ENCODE data around the gene TUBB4A. TPM values are rescaled to one million over a fixed set of nuclear protein-coding genes. Genes with fewer than 3 reads are reported as not detected.

Gene TUBB4A
- total and polyA plus RNA-seq, 4 donors = 0.05 to 2.1 (median 0.18) TPM

- H3K27ac ChIP-seq (ENCODE audit: low read depth in 1 of 2, low read length in 1 of 2) = no peak overlapping the region
- H3K9me3 ChIP-seq (ENCODE audit: control insufficient read depth in 4 of 4, insufficient read depth in 3 of 4, low read length in 3 of 4) = peaks cover 0 to 14% (median 1%) of the 10 kb centered on the region in 4 donors
- TF ChIP-seq CTCF (IDR thresholded peaks at IDR 0.05; ENCODE audit: control extremely low read depth, extremely low read depth) = no peak
- H3K4me3 ChIP-seq = no peak overlapping the region
- no peaks in the 10 kb centered on the region for H3K27me3 ChIP-seq (ENCODE audit: control insufficient read depth in 3 of 3, insufficient read depth in 3 of 3, low read length in 2 of 3)
- no peaks in the 10 kb centered on the region for H3K4me1 ChIP-seq (ENCODE audit: control insufficient read depth in 5 of 5, insufficient read depth in 5 of 5, low read length in 5 of 5)
- WGBS, 2 donors = 58 to 71% methylated on average over 2 of the region's 2 CpGs
- ATAC-seq (ENCODE audit: insufficient read depth, low FRiP score) (no peak), DNase-seq (no peak)
- no peak overlapping the region for H3K9ac ChIP-seq (ENCODE audit: insufficient read depth in 1 of 2, low read length in 2 of 2)
- H3K36me3 ChIP-seq (ENCODE audit: control insufficient read depth in 4 of 4, insufficient read depth in 4 of 4, low read length in 4 of 4) = no peaks in the 10 kb centered on the region
Measured at GRCh38 chr19:6490134-6490533, 12.0 kb downstream of the TUBB4A start.

DNA sequence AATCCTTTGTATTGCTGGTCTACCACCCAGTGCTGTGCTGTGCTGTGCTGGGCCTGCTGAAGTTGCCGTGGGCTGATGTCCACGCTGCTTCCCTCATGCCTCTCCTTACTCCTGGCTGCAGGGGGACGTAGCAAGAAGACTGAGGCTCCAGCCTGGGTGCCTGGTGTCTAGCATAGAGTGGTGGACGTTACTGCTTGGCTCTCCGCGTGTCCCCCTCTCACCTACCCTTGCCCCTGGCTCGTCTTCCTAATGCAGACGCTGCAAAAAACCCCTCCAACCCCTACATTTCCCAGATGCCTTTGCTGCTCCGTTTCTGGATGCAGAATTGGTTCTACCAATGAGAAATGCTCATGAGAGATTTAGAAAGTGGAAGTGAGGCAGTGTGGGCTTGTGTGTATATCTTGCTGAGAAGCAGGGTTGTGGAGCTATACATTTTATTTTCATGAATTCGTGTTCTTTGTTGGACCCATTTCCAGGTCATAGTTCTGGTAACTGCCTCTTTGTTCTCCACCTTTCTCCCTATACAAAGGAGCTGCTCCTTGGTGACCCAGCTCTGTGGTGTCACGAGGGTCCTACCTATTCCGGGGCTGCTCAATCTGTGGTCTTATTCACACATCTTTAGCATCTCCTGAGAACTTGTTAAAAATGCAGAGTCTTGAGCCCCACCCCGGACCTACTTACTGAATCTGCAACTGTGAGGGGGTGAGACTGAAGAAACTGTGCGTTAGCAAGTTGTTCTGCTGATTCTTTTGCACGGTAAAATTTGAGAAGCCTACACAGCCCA is 12.6 kb downstream of the TUBB4A start:
- 53 to 65% methylated on average over 15 of the region's 15 CpGs for WGBS, 2 donors
- Histone ChIP-seq H3K4me3 (no peak overlapping the region), H3K27ac (ENCODE audit: low read depth in 1 of 2, low read length in 1 of 2) (no peak overlapping the region), H3K9me3 (ENCODE audit: control insufficient read depth in 4 of 4, insufficient read depth in 3 of 4, low read length in 3 of 4) (peaks cover 0 to 14% (median 1%) of the 10 kb centered on the region in 4 donors), H3K36me3 (ENCODE audit: control insufficient read depth in 4 of 4, insufficient read depth in 4 of 4, low read length in 4 of 4) (no peaks in the 10 kb centered on the region), H3K9ac (ENCODE audit: insufficient read depth in 1 of 2, low read length in 2 of 2) (no peak overlapping the region), H3K27me3 (ENCODE audit: control insufficient read depth in 3 of 3, insufficient read depth in 3 of 3, low read length in 2 of 3) (no peaks in the 10 kb centered on the region), H3K4me1 (ENCODE audit: control insufficient read depth in 5 of 5, insufficient read depth in 5 of 5, low read length in 5 of 5) (no peaks in the 10 kb centered on the region)
- DNase-seq (no peak), ATAC-seq (ENCODE audit: insufficient read depth, low FRiP score) (no peak)
- TF ChIP-seq CTCF (IDR thresholded peaks at IDR 0.05; ENCODE audit: control extremely low read depth, extremely low read depth) = no peak

DNA sequence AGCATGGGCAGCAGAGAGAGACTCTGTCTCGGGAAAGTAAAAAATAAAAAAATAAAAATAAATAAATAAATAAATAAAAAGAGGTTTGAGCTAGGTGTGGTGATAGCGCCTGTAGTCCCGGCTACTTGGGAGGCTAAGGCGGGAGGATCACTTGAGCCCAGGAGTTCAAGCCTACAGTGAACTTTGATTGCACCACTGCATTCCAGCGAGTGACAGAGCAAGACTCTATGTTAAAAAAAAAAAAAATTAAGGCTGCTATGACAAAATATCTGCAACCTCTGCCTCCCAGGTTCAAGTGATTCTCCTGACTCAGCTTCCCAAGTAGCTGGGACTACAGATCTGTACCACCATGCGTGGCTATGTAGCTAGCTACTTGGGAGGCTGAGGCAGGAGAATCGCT is 17.3 kb downstream of the TUBB4A start:
- DNase-seq (no peak), ATAC-seq (ENCODE audit: insufficient read depth, low FRiP score) (no peak)
- Histone ChIP-seq H3K9me3 (ENCODE audit: control insufficient read depth in 4 of 4, insufficient read depth in 3 of 4, low read length in 3 of 4) (peaks cover 0 to 2% (median 0%) of the 10 kb centered on the region in 4 donors), H3K27me3 (ENCODE audit: control insufficient read depth in 3 of 3, insufficient read depth in 3 of 3, low read length in 2 of 3) (no peaks in the 10 kb centered on the region), H3K27ac (ENCODE audit: low read depth in 1 of 2, low read length in 1 of 2) (no peak overlapping the region), H3K36me3 (ENCODE audit: control insufficient read depth in 4 of 4, insufficient read depth in 4 of 4, low read length in 4 of 4) (no peaks in the 10 kb centered on the region), H3K4me3 (no peak overlapping the region), H3K9ac (ENCODE audit: insufficient read depth in 1 of 2, low read length in 2 of 2) (no peak overlapping the region), H3K4me1 (ENCODE audit: control insufficient read depth in 5 of 5, insufficient read depth in 5 of 5, low read length in 5 of 5) (no peaks in the 10 kb centered on the region)
- WGBS, 2 donors = 93 to 94% methylated on average over 7 of the region's 7 CpGs
- no peak for TF ChIP-seq CTCF (IDR thresholded peaks at IDR 0.05; ENCODE audit: control extremely low read depth, extremely low read depth)
